Measurements from ENCODE around the gene USP54. TPM values are rescaled to one million over a fixed set of nuclear protein-coding genes. Genes with fewer than 3 reads are reported as not detected.

Gene USP54
- polyA plus RNA-seq, 1 of the 3 experiments (the other 2 are of a cell fraction): 6.5 TPM

GRCh38 chr10:73635781-73636180, 44.6 kb upstream of the USP54 start:
- Histone ChIP-seq H3F3A (replicated peaks; ENCODE audit: insufficient read depth) (peaks cover 4% of the 10 kb centered on the region), H3K27me3 (ENCODE audit: insufficient read depth) (no peaks in the 10 kb centered on the region), H3K4me2 (no peak overlapping the region), H2AFZ (ENCODE audit: low read depth) (no peak overlapping the region), H3K9ac (no peak overlapping the region), H3K4me3 (ENCODE audit: low read depth in 2 of 2, low read length in 1 of 2) (no peak overlapping the region), H3K9me3 (no peaks in the 10 kb centered on the region), H3K36me3 (replicated peaks in 1 of 2; ENCODE audit: control insufficient read depth in 1 of 2, insufficient read depth in 2 of 2, low read length in 1 of 2) (no peaks in the 10 kb centered on the region), H3K4me1 (ENCODE audit: control insufficient read depth in 1 of 2, insufficient read depth in 2 of 2, low read depth in 1 of 2, low read length in 1 of 2) (no peaks in the 10 kb centered on the region), H3K79me2 (ENCODE audit: insufficient read depth) (no peaks in the 10 kb centered on the region), H4K20me1 (ENCODE audit: insufficient read depth) (no peaks in the 10 kb centered on the region), H3K9me2 (no peaks in the 10 kb centered on the region), H3K27ac (ENCODE audit: low read depth in 2 of 2, low read length in 1 of 2) (no peak overlapping the region)
- DNase-seq: no peak
- 13% methylated on average over 1 of the region's 1 CpG for WGBS (ENCODE audit: low lambda C conversion rate)
- POLR2A ChIA-PET: no interaction called here
- CTCF ChIA-PET: interaction anchor here (1.2 to 17.2 kb wide), 3 partner anchors 8 to 106 kb away, joined by 4 to 216 read pairs (median 4); no protein-coding TSS in a partner anchor
- TF ChIP-seq ELF1 (IDR thresholded peaks at IDR 0.05) (no peak), USF1 (IDR thresholded peaks at IDR 0.05; ENCODE audit: borderline replicate concordance, low read depth) (no peak), GATA2 (CRISPR knock-in tag; IDR thresholded peaks at IDR 0.05) (no peak), MEF2A (IDR thresholded peaks at IDR 0.05; ENCODE audit: borderline replicate concordance, low read depth) (no peak), TEAD4 (IDR thresholded peaks at IDR 0.05; ENCODE audit: borderline replicate concordance, insufficient read depth) (no peak), YY1 (IDR thresholded peaks at IDR 0.05; ENCODE audit: low read depth) (no peak), JUND (IDR thresholded peaks at IDR 0.05) (no peak), FOSL2 (IDR thresholded peaks at IDR 0.05; ENCODE audit: borderline replicate concordance, low read depth) (no peak), PBX3 (IDR thresholded peaks at IDR 0.05) (no peak), FOXJ3 (CRISPR knock-in tag; IDR thresholded peaks at IDR 0.05) (no peak), RFX5 (IDR thresholded peaks at IDR 0.05; ENCODE audit: low read length) (no peak)
- TF ChIP-seq, protein P1, sequence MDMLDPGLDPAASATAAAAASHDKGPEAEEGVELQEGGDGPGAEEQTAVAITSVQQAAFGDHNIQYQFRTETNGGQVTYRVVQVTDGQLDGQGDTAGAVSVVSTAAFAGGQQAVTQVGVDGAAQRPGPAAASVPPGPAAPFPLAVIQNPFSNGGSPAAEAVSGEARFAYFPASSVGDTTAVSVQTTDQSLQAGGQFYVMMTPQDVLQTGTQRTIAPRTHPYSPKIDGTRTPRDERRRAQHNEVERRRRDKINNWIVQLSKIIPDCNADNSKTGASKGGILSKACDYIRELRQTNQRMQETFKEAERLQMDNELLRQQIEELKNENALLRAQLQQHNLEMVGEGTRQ (IDR thresholded peaks at IDR 0.05; ENCODE audit: borderline replicate concordance, low read depth, low read length): no peak
- TF ChIP-seq, protein P2, sequence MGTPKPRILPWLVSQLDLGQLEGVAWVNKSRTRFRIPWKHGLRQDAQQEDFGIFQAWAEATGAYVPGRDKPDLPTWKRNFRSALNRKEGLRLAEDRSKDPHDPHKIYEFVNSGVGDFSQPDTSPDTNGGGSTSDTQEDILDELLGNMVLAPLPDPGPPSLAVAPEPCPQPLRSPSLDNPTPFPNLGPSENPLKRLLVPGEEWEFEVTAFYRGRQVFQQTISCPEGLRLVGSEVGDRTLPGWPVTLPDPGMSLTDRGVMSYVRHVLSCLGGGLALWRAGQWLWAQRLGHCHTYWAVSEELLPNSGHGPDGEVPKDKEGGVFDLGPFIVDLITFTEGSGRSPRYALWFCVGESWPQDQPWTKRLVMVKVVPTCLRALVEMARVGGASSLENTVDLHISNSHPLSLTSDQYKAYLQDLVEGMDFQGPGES (IDR thresholded peaks at IDR 0.05; ENCODE audit: low read depth, low read length): no peak

DNA sequence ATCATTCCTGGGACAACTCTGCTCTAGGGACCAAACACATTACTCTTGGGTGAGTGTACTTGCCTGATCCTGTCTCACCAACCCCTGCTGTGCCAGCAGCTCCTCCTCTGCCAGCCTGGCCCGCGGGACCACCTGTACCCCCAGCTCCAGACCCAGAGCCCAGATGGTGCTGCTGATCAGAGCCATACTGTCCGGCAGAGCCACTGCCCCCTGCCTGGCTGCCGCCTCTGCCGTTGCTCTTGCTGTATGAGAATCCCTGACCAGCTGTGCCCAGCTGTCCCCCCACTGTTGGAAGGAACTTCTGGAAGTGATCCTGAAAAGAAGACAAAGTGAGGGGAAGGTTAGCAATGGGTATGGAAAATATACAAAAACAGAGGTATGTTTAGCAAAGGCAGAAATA, 43.3 kb upstream of the USP54 start:
- H3K79me2 ChIP-seq (ENCODE audit: insufficient read depth): no peaks in the 10 kb centered on the region
- no peak overlapping the region for H2AFZ ChIP-seq (ENCODE audit: low read depth)
- POLR2A ChIA-PET: no interaction called here
- H3K27me3 ChIP-seq (ENCODE audit: insufficient read depth): no peaks in the 10 kb centered on the region
- H4K20me1 ChIP-seq (ENCODE audit: insufficient read depth): no peaks in the 10 kb centered on the region
- H3K9me3 ChIP-seq: no peaks in the 10 kb centered on the region
- H3K9ac ChIP-seq: no peak overlapping the region
- CTCF ChIA-PET: interaction anchor here (0.7 to 17.2 kb wide), 3 partner anchors 9 to 105 kb away, joined by 3 to 216 read pairs (median 3); no protein-coding TSS in a partner anchor
- H3K4me2 ChIP-seq: no peak overlapping the region
- H3K27ac ChIP-seq (ENCODE audit: low read depth in 2 of 2, low read length in 1 of 2): no peak overlapping the region
- no peak for DNase-seq
- peaks cover 4% of the 10 kb centered on the region for H3F3A ChIP-seq (replicated peaks; ENCODE audit: insufficient read depth)
- H3K4me3 ChIP-seq (ENCODE audit: low read depth in 2 of 2, low read length in 1 of 2): no peak overlapping the region
- 60% methylated on average over 5 of the region's 5 CpGs for WGBS (ENCODE audit: low lambda C conversion rate)
- H3K4me1 ChIP-seq (ENCODE audit: control insufficient read depth in 1 of 2, insufficient read depth in 2 of 2, low read depth in 1 of 2, low read length in 1 of 2): no peaks in the 10 kb centered on the region
- no peaks in the 10 kb centered on the region for H3K9me2 ChIP-seq
- no peaks in the 10 kb centered on the region for H3K36me3 ChIP-seq (replicated peaks in 1 of 2; ENCODE audit: control insufficient read depth in 1 of 2, insufficient read depth in 2 of 2, low read length in 1 of 2)
- TF ChIP-seq ELF1 (IDR thresholded peaks at IDR 0.05) (no peak), PBX3 (IDR thresholded peaks at IDR 0.05) (no peak), NRF1 (IDR thresholded peaks at IDR 0.05; ENCODE audit: low read depth, low read length) (no peak), RAD21 (IDR thresholded peaks at IDR 0.05; ENCODE audit: low read length) (no peak), SMC3 (IDR thresholded peaks at IDR 0.05; ENCODE audit: low read depth, low read length) (no peak), ZBTB33 (IDR thresholded peaks at IDR 0.05; ENCODE audit: borderline replicate concordance, low read depth) (no peak), JUND (IDR thresholded peaks at IDR 0.05) (no peak), MEF2A (IDR thresholded peaks at IDR 0.05; ENCODE audit: borderline replicate concordance, low read depth) (no peak)
